GM13977 (cell line): Measurements from ENCODE around the gene CREB1.
"Not testable (repeated sequence)": the region's sequence is repeated elsewhere in the genome, so short reads cannot be mapped to it uniquely, and the experiment has no call there.

Experiments used
- DNase-seq: peaks from one replicate; pipeline ENCODE4 v3.0.0; 2012; ENCODE audit warnings: low spot score
- in situ Hi-C: fragments of 300-500 bp; cut with MboI; formaldehyde crosslinking; loops from one replicate; pipeline ENCODE4 v1.12.0; 2022; ENCODE audit warnings: low sequenced_read_pairs, low pct_unique_long_range_greater_than_20kb, mixed read lengths, inconsistent platforms; ENCODE audit not compliant: unreplicated experiment
- TF ChIP-seq, protein P1 (sequence below): IDR thresholded peaks from 2 replicates; pipeline ENCODE4 v1.5.1; 2012; ENCODE audit warnings: mild to moderate bottlenecking, control low read depth; ENCODE audit not compliant: insufficient read depth; ENCODE audit errors: extremely low read depth, missing control alignments

The CREB1 gene

DNA sequence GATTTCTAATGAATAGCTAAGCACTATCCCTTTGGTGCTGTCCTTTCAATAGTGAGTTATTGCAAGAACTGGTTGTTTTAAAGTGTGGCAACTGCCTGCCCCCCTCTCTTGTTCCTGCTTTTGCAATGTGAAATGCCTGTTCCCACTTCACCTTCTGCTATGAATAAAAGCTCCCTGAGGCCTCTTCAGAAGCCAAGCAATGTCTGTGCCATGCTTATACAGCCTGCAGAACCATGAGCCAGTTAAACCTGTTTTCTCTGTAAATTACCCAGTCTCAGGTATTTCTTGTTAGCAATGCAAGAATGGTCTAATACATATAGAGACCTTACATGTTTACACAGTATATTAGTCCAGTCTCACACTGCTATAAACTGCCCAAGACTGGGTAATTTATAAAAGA lies 110.4 kb downstream of the CREB1 start:
- no peak for DNase-seq
- in situ Hi-C loops: no loop called here
- TF ChIP-seq, protein P1, sequence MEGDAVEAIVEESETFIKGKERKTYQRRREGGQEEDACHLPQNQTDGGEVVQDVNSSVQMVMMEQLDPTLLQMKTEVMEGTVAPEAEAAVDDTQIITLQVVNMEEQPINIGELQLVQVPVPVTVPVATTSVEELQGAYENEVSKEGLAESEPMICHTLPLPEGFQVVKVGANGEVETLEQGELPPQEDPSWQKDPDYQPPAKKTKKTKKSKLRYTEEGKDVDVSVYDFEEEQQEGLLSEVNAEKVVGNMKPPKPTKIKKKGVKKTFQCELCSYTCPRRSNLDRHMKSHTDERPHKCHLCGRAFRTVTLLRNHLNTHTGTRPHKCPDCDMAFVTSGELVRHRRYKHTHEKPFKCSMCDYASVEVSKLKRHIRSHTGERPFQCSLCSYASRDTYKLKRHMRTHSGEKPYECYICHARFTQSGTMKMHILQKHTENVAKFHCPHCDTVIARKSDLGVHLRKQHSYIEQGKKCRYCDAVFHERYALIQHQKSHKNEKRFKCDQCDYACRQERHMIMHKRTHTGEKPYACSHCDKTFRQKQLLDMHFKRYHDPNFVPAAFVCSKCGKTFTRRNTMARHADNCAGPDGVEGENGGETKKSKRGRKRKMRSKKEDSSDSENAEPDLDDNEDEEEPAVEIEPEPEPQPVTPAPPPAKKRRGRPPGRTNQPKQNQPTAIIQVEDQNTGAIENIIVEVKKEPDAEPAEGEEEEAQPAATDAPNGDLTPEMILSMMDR: no peak

DNA sequence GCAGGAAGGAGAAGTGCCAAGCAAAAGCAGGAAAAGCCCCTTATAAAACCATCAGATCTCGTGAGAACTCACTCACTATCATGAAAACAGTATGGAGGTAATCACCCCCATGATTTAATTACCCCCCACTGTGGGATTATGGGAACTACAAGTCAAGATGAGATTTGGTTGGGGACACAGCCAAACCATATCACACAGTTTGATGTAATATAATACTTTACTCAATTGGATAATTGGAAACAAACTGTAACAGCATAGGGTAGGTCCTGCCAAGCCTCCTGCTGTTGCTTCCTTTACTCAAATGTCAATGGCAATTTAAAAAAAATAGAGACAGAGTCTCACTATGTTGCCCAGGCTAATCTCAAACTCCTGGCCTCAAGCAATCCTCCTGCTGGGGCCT lies 110.9 kb downstream of the CREB1 start:
- TF ChIP-seq, protein P1: no peak
- DNase-seq: no peak
- in situ Hi-C loops: no loop called here

DNA sequence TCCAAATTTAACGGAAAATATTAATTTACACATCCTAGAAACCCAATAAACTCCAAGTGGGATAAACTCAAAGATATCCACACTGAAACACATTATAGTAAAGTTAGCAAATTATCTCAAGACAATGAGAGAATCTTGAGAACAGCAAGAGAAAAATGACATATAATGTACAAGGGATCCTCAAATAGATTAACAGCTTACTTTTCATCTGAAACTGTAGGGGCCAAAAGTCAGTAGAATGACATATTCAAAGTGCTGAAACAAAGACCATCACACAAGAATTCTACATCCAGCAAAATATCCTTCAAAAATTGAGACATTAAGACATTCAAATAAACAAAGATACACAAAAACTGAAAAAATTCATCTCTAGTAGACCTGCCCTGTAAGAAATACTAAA lies 114.1 kb downstream of the CREB1 start:
- no peak for DNase-seq
- in situ Hi-C loops: no loop called here
- TF ChIP-seq, protein P1: no peak

DNA sequence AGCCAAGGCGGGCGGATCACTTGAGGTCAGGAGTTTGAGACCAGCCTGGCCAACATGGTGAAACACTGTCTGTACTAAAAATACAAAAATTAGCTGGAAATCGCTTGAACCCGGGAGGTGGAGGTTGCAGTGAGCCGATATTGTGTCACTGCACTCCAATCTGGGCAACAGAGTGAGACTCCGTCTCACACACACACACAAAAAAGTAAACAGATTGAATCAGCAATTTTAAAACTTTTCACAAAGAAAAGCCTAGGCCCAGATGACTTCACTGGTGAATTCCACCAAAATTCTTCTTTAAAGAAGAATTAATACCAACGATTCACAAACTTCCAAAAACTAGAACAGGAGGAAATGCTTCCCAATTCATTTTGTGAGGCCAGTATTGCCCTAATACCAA lies 116.8 kb downstream of the CREB1 start:
- in situ Hi-C loops, DNase-seq: not testable (repeated sequence)
